ENCODE results near the gene ZNF771.

The ZNF771 gene

GRCh38 chr16:30407102-30407803 lies at the start of gene ZNF771:
Gene ZNF771 (plus strand): TSS chr16:30407606. CDS start chr16:30408054, 448 bp downstream.
- peak within 1 kb of the TSS; percentile 76 for H3K4me3 ChIP-seq (replicated peaks; ENCODE audit: low read depth, low read length)
- DNase-seq (ENCODE audit: extremely low read depth, low read depth), result no peak
- TF ChIP-seq CTCF (IDR thresholded peaks at IDR 0.05; ENCODE audit: low read depth, low read length, missing control alignments), result no peak

- TF ChIP-seq CTCF (IDR thresholded peaks at IDR 0.05; ENCODE audit: low read depth, low read length, missing control alignments), result no peak
- H3K4me3 ChIP-seq (replicated peaks; ENCODE audit: low read depth, low read length), result no peak overlapping the region
- no peak for DNase-seq (ENCODE audit: extremely low read depth, low read depth)
Observed at GRCh38 chr16:30357715-30358576, 49.5 kb upstream of the ZNF771 start.

- no peak for TF ChIP-seq CTCF (IDR thresholded peaks at IDR 0.05; ENCODE audit: low read depth, low read length, missing control alignments)
- no peak for DNase-seq (ENCODE audit: extremely low read depth, low read depth)
- no peak overlapping the region for H3K4me3 ChIP-seq (replicated peaks; ENCODE audit: low read depth, low read length)
Observed at GRCh38 chr16:30358577-30358936, 48.8 kb upstream of the ZNF771 start.

GRCh38 chr16:30358990-30359870 lies 48.2 kb upstream of the ZNF771 start:
- no peak for DNase-seq (ENCODE audit: extremely low read depth, low read depth)
- no peak for TF ChIP-seq CTCF (IDR thresholded peaks at IDR 0.05; ENCODE audit: low read depth, low read length, missing control alignments)
- H3K4me3 ChIP-seq (replicated peaks; ENCODE audit: low read depth, low read length), result no peak overlapping the region

- no peak overlapping the region for H3K4me3 ChIP-seq (replicated peaks; ENCODE audit: low read depth, low read length)
- no peak for TF ChIP-seq CTCF (IDR thresholded peaks at IDR 0.05; ENCODE audit: low read depth, low read length, missing control alignments)
- no peak for DNase-seq (ENCODE audit: extremely low read depth, low read depth)
Observed at GRCh38 chr16:30359871-30360170, 47.6 kb upstream of the ZNF771 start.

GRCh38 chr16:30361180-30361579 lies 46.2 kb upstream of the ZNF771 start:
- H3K4me3 ChIP-seq (replicated peaks; ENCODE audit: low read depth, low read length), result no peak overlapping the region
- TF ChIP-seq CTCF (IDR thresholded peaks at IDR 0.05; ENCODE audit: low read depth, low read length, missing control alignments), result no peak
- no peak for DNase-seq (ENCODE audit: extremely low read depth, low read depth)

Data from HFF-Myc (cell line).